ENCODE results near the gene ABTB2.

DNA sequence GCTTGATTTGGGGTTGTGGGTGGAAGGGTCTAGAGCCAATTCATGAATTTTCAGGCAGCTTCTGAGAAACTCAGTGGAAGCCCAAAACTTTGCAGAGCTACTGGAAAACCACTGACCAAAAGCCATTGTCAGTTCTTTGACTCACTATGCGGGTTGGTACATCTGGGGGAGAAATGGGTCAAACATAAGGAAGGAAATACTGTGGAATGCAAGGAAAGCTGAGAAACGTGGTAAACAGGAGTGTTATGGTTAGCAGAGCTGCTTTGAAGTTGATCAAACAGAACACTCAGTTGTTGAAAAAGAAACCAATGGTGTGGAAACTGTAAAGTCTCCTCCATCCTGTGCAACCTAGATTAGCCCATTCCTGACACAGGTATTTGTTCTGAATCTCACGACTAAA, 6.3 kb upstream of the ABTB2 start:
- TF ChIP-seq CTCF (IDR thresholded peaks at IDR 0.05; ENCODE audit: poor library complexity) (no peak), EZH2 (IDR thresholded peaks at IDR 0.05; ENCODE audit: borderline replicate concordance) (no peak), EZH2phosphoT487 (IDR thresholded peaks at IDR 0.05; ENCODE audit: low read depth, severe bottlenecking, unreplicated experiment) (no peak)
